ENCODE results near the gene EBF3. TPM values are rescaled to one million over a fixed set of nuclear protein-coding genes. Genes with fewer than 3 reads are reported as not detected.

The EBF3 gene
- total and polyA plus RNA-seq, 9 of the 15 experiments (the other 6 are each of a cell fraction or from before 2014, with no cell fraction given), result not detected

GRCh38 chr10:129910861-129911260, 53.2 kb downstream of the EBF3 start:
- Histone ChIP-seq H3K9me3 (replicated peaks; ENCODE audit: control insufficient read depth, insufficient read depth, low read depth, low read length) (no peaks in the 10 kb centered on the region), H3K36me3 (ENCODE audit: control insufficient read depth, insufficient read depth, low read length) (no peaks in the 10 kb centered on the region), H3K9ac (ENCODE audit: insufficient read depth in 1 of 2, low read depth in 2 of 2, low read length in 2 of 2) (no peak overlapping the region), H3K4me2 (ENCODE audit: insufficient read depth, low read length) (no peak overlapping the region), H3K27ac (ENCODE audit: extremely low read depth, low read depth, low read length) (no peak overlapping the region), H3K79me2 (ENCODE audit: control insufficient read depth, insufficient read depth, low read length) (no peaks in the 10 kb centered on the region), H3K9me1 (ENCODE audit: control insufficient read depth, insufficient read depth, low read length) (no peaks in the 10 kb centered on the region), H4K20me1 (replicated peaks; ENCODE audit: control insufficient read depth, insufficient read depth, low read length) (no peaks in the 10 kb centered on the region), H2AFZ (ENCODE audit: low read depth, low read length) (no peak overlapping the region), H3K27me3 (ENCODE audit: control insufficient read depth in 2 of 2, insufficient read depth in 2 of 2, low read length in 2 of 2) (peaks cover 0 to 7% of the 10 kb centered on the region in 2 experiments; a peak in 3 of 5 replicates), H3K4me3 (no peak overlapping the region), H3K4me1 (replicated peaks in 1 of 2; ENCODE audit: control insufficient read depth in 2 of 2, insufficient read depth in 2 of 2, low read length in 2 of 2) (no peaks in the 10 kb centered on the region)
- in situ Hi-C loops (cut with MboI) (no loop called here), intact Hi-C loops (cut with micrococcal nuclease) (no loop called here)
- CTCF ChIA-PET (ENCODE audit: low intra/inter-chr PET ratio), result no interaction called here
- POLR2A ChIA-PET, result no interaction called here
- DNase-seq (ENCODE audit: extremely low read depth in 1 of 4, low spot score in 3 of 4) (no peak), ATAC-seq (no peak), FAIRE-seq (no peak)
- TF ChIP-seq ELF2 (CRISPR knock-in tag; IDR thresholded peaks at IDR 0.05), result no peak
- BruUV-seq (replicated peaks), result no TSS peak
- 5% methylated on average over 9 of the region's 10 CpGs for WGBS (ENCODE audit: insufficient coverage, low coverage, missing lambda C conversion rate)

- Histone ChIP-seq H4K20me1 (replicated peaks; ENCODE audit: control insufficient read depth, insufficient read depth, low read length) (no peaks in the 10 kb centered on the region), H3K27ac (ENCODE audit: extremely low read depth, low read depth, low read length) (no peak overlapping the region), H3K79me2 (ENCODE audit: control insufficient read depth, insufficient read depth, low read length) (no peaks in the 10 kb centered on the region), H3K27me3 (ENCODE audit: control insufficient read depth in 2 of 2, insufficient read depth in 2 of 2, low read length in 2 of 2) (peaks cover 0 to 4% of the 10 kb centered on the region in 2 experiments; a peak in 2 of 5 replicates), H3K9me3 (replicated peaks; ENCODE audit: control insufficient read depth, insufficient read depth, low read depth, low read length) (no peaks in the 10 kb centered on the region), H2AFZ (ENCODE audit: low read depth, low read length) (no peak overlapping the region), H3K36me3 (ENCODE audit: control insufficient read depth, insufficient read depth, low read length) (no peaks in the 10 kb centered on the region), H3K9ac (ENCODE audit: insufficient read depth in 1 of 2, low read depth in 2 of 2, low read length in 2 of 2) (no peak overlapping the region), H3K4me2 (ENCODE audit: insufficient read depth, low read length) (no peak overlapping the region), H3K4me3 (no peak overlapping the region), H3K4me1 (replicated peaks in 1 of 2; ENCODE audit: control insufficient read depth in 2 of 2, insufficient read depth in 2 of 2, low read length in 2 of 2) (no peaks in the 10 kb centered on the region), H3K9me1 (ENCODE audit: control insufficient read depth, insufficient read depth, low read length) (no peaks in the 10 kb centered on the region)
- no peak for ATAC-seq
- 0% methylated on average over 13 of the region's 28 CpGs for WGBS (ENCODE audit: insufficient coverage, low coverage, missing lambda C conversion rate)
- intact Hi-C loops (cut with micrococcal nuclease) (no loop called here), in situ Hi-C loops (cut with MboI) (no loop called here)
- DNase-seq (ENCODE audit: extremely low read depth in 1 of 4, low spot score in 3 of 4), result no peak
- no peak for FAIRE-seq
- CTCF ChIA-PET (ENCODE audit: low intra/inter-chr PET ratio), result no interaction called here
- BruUV-seq (replicated peaks), result no TSS peak
- POLR2A ChIA-PET, result no interaction called here
- TF ChIP-seq GTF2E2 (tag; IDR thresholded peaks at IDR 0.05) (no peak), CHD4 (IDR thresholded peaks at IDR 0.05; ENCODE audit: insufficient read depth, insufficient replicate concordance, low read depth, low read length, poor library complexity, severe bottlenecking) (no peak)
Observed at GRCh38 chr10:129909531-129910256, 54.4 kb downstream of the EBF3 start.
